Activated naive CD4-positive, alpha-beta T cell treated with Interleukin-2 at 50 U/mL for 16 hours (primary cell): ENCODE results near the gene SLC48A1.

ENCODE experiments used
- DNase-seq: peaks from one replicate; pipeline ENCODE4 v3.0.0-alpha.2; 2020

Gene SLC48A1

DNA sequence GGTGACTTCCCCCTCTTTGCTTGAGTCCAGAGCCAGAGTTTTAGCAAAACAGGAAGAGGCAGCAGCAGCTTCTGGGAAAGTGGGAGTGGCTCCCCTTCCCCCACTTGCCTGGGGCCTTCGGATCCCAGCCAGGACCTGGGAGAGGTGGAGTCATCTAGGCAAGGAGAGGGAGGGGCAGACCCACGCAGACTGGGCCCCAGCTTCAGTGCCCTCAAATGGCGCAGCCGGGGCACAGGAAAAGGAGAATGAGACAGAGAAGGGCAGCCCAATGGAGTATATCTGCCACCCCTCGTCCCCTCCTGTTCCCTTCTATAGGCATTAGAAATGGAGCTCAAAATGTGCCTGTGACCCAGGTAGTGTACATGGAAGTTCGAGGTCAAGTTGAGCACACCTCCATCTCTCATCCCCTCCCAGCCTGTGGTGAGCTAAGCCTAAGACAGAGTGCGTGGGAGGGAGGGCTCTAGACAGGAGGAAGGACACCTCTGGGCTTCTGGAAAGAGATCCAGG is 56.0 kb downstream of the SLC48A1 start:
- DNase-seq, result no peak

- no peak for DNase-seq
These were observed 56.5 kb downstream of the SLC48A1 start for GRCh38 chr12:47829584-47829983.
